Measurements from ENCODE around the gene UBR4. TPM values are rescaled to one million over a fixed set of nuclear protein-coding genes. Genes with fewer than 3 reads are reported as not detected.
A peak's percentile ranks its signal among the peaks of the same experiment; 100 is the strongest.

Gene UBR4
- total RNA-seq, 6 experiments from 2014 or later, result 73.0 to 132 (median 90.1) TPM

- peaks cover 0 to 72% (median 18%) of the 10 kb centered on the region in 4 donors for H3K4me1 ChIP-seq
- WGBS (ENCODE audit: insufficient coverage, low coverage, low lambda C conversion rate, missing lambda C conversion rate), result 55% methylated on average over 2 of the region's 2 CpGs
- no peaks in the 10 kb centered on the region for H3K27me3 ChIP-seq
- peak in 2 of 4 donors; percentile 30 to 61 for ATAC-seq
- H3K4me3 ChIP-seq, result no peak overlapping the region
- H3K36me3 ChIP-seq, result peaks cover 0 to 15% (median 4%) of the 10 kb centered on the region in 4 donors
- H3K27ac ChIP-seq, result peak overlapping the region in 1 of 3 donors; percentile 77
- intact Hi-C loops (cut with DNase I), result no loop called here
- no peaks in the 10 kb centered on the region for H3K9me3 ChIP-seq
- no peak for DNase-seq
- TF ChIP-seq POLR2A (IDR thresholded peaks at IDR 0.05) (no peak), CTCF (IDR thresholded peaks at IDR 0.05) (no peak)
Observed at GRCh38 chr1:19203440-19203839, 6.6 kb downstream of the UBR4 start.

GRCh38 chr1:19202396-19202795, 7.7 kb downstream of the UBR4 start:
- H3K27ac ChIP-seq, result peak overlapping the region in 2 of 3 donors; percentile 3 to 77
- peak; percentile 48 to 73 (median 66) for ATAC-seq
- TF ChIP-seq POLR2A (IDR thresholded peaks at IDR 0.05), result no peak
- no peak for TF ChIP-seq CTCF (IDR thresholded peaks at IDR 0.05)

GRCh38 chr1:19199969-19200604, 10.0 kb downstream of the UBR4 start:
- H3K4me3 ChIP-seq, result no peak overlapping the region
- H3K27ac ChIP-seq, result peak overlapping the region in 1 of 3 donors; percentile 77
- intact Hi-C loops (cut with DNase I), result no loop called here
- no peak for DNase-seq
- H3K9me3 ChIP-seq, result no peaks in the 10 kb centered on the region
- 88% methylated on average over 4 of the region's 4 CpGs for WGBS (ENCODE audit: insufficient coverage, low coverage, low lambda C conversion rate, missing lambda C conversion rate)
- peak in 2 of 4 donors; percentile 29 to 42 for ATAC-seq
- H3K4me1 ChIP-seq, result peaks cover 0 to 50% (median 14%) of the 10 kb centered on the region in 4 donors
- no peaks in the 10 kb centered on the region for H3K27me3 ChIP-seq
- no peak for TF ChIP-seq POLR2A (IDR thresholded peaks at IDR 0.05)
- no peak for TF ChIP-seq CTCF (IDR thresholded peaks at IDR 0.05)
- peaks cover 11 to 46% (median 22%) of the 10 kb centered on the region in 4 donors for H3K36me3 ChIP-seq

More at GRCh38 chr1:19202396-19202795, 7.7 kb downstream of the UBR4 start:
- Histone ChIP-seq H3K4me1 (peaks cover 0 to 67% (median 18%) of the 10 kb centered on the region in 4 donors), H3K36me3 (peaks cover 5 to 25% (median 13%) of the 10 kb centered on the region in 4 donors), H3K4me3 (no peak overlapping the region), H3K27me3 (no peaks in the 10 kb centered on the region), H3K9me3 (no peaks in the 10 kb centered on the region)
- intact Hi-C loops (cut with DNase I), result no loop called here
- 0% methylated on average over 2 of the region's 3 CpGs for WGBS (ENCODE audit: insufficient coverage, low coverage, low lambda C conversion rate, missing lambda C conversion rate)
- DNase-seq, result no peak

GRCh38 chr1:19199329-19199968, 10.6 kb downstream of the UBR4 start:
- TF ChIP-seq CTCF (IDR thresholded peaks at IDR 0.05) (no peak), POLR2A (IDR thresholded peaks at IDR 0.05) (no peak)
- ATAC-seq (peak; percentile 61 to 67 (median 61)), DNase-seq (no peak)
- WGBS (ENCODE audit: insufficient coverage, low coverage, low lambda C conversion rate, missing lambda C conversion rate), result 36% methylated on average over 4 of the region's 4 CpGs
- peak overlapping the region in 1 of 3 donors; percentile 77 for H3K27ac ChIP-seq
- no peaks in the 10 kb centered on the region for H3K27me3 ChIP-seq
- H3K9me3 ChIP-seq, result no peaks in the 10 kb centered on the region
- peaks cover 0 to 50% (median 14%) of the 10 kb centered on the region in 4 donors for H3K4me1 ChIP-seq
- intact Hi-C loops (cut with DNase I), result no loop called here
- H3K36me3 ChIP-seq, result peaks cover 11 to 46% (median 22%) of the 10 kb centered on the region in 4 donors
- H3K4me3 ChIP-seq, result no peak overlapping the region
